NCI-H1694 treated with DMSO at 0.1 percent for 48 hours (cell line): Measurements from ENCODE around the gene ARHGEF10L.

ENCODE experiments used
- DNase-seq: peaks from one replicate; lab custom pipeline; 2025; lab: John Stamatoyannopoulos, UW

ARHGEF10L gene

DNA sequence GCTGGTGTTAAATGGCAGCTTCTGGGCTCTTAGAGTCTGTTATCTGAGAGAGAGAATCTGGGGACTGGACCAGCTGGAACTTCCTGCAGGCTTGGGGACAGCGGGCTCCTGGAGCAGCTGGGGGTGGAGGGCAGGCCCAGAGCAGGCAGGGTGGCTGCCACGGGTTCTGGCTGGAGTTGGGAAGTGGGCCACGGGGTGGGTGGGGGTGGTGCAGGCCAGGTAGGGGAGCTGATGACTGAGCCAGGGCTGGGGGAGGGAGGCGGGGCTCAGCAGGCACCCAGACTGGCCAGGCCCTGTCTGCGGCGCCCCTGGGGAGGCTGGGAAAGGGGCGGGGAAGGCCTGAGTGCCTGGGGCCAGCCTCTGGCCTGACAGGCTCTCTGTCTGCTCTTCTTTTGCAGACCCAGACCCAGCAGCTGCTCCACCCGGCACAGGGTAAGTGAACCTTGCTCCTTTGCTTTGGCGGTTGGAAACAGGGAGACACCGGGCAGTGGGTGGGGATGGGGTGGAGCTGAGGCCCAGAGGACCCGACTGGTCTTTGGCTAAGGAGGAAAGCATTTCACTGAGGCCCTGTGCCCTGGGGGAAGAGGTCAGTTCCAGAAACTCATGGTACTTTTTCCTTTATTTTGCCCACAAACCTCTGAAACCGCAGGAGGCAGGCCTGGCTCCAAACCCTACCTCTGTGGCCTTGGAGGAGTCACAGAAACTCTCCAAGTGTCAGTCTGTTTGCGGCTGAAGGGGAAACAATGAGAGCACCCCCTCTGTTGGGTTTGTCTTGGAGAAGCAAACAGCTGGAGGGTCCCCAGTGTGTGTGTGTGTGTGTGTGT, 48.8 kb downstream of the ARHGEF10L start:
- DNase-seq, result no peak

DNA sequence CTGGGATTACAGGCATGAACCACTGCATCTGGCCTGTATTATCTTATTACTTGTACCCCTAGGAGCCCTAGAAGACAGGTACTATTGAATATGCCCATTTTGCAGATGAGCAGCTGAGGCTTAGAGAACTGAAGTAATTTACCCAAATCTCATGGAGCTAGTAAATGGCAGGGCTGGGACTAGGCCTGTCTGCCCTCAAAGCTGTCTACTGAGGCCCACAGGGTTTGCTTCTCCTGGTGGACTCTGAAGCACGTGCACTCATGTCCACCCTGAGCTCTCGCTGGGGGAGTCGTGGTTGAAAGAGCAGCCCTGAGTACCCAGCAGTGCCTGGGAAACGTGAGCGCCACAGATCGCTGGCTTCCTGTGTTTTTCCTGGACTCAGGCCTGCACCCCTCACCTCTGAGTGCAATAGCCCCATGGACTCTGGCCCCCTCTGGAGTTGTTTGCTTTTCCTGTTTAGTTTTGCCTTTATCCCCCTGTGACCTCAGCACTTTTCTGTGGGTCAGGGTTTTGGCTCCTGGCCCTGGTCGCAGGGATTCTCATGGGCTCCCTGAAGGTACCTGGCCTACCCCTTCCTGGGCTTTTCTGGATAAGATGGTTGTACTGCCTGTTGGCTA, 52.4 kb downstream of the ARHGEF10L start:
- DNase-seq, result no peak

DNA sequence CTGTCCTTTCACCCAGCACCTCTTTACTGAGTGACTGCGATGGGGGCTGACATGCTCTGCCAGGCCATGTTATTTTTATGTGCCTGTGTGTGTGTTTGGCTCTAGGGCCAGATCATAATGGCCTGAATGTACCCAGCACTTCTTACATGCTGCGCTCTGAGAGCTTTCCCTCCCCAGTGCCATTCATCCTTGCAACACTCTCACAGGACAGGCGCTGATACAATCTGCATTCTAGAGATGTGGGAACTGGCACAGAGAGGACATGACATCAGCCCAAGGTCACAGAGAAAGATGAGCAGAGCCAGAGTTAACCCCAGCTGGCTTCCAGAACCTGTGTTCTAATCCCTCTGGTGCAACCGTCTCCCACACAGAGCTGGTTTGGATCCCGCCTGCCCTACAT, 54.5 kb downstream of the ARHGEF10L start:
- no peak for DNase-seq

DNA sequence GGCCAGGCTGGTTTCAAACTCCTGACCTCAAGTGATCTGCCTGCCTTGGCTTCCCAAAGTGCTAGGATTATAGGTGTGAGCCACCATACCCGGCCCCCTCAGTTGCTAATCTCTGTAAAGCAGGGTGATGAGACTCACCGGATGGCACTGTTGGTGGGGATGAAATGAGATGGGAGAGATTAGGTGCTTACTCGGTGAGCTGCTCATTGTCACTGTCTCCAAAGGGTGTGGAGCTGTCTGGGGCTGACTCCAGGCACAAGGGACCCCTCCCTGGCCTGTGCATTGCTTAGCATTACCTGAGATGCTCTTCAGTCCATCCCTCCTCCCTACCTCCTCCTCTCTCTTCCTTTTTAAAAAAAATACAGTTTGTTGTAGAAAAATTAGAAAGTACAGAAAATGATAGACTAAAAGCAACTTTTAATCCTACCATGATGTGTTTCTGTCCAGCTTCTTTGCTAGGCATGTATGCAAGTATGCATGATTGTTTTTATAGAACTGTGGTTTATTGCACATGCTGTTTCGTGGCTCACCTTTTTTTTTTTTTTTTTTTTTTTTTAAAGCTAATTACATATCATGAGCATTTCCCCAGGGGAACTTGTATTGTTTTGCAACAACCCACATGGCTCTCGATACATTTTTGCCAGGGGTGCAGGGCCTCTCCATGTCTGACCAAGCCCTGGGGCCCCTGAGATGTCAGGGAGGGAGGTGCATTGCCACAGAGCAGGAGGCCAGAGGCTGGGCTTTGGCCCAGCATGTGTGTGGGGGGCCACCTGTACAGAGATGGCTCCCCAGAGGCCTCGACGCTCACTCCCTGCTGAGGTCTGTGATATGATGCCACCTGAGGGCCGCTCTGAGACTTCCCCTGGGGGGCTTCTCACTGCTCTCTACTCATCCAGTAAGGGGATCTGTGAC, 55.4 kb downstream of the ARHGEF10L start:
- no peak for DNase-seq

DNA sequence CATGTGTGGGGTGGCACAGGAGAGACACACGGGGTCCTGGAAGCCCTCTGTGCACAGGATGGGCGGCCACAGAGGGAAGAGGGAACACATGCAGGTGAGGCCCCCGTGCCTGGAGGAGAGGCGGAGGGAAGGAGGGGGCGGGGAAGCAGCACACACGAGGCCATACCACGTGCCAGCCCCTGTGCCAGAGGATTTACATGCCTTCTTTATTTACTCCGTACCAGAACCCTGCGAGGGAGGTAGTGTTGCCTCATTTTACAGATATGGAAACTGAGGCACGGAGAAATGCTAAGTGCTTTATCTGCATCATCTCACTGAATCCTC, 56.1 kb downstream of the ARHGEF10L start:
- DNase-seq, result no peak

DNA sequence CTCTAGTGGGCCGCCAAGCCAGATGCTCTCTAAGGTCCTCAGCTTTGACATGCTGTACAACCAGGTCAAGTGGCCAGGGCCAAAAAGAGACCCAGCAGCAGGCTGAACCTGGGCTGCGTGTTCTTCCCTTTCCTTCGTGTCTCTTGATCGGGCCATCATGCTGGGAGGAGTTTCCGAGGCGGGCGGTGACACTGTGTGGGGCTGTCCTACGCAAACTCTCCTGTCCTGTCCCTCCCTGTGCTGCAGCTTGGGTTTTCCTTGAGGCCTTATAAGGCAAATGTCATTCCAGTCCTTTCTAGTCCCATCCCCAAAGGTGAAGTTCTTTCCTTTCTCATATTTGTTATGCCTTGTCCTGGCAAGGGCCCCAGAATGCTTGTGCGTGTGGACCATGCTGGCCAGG, 56.7 kb downstream of the ARHGEF10L start:
- no peak for DNase-seq

DNA sequence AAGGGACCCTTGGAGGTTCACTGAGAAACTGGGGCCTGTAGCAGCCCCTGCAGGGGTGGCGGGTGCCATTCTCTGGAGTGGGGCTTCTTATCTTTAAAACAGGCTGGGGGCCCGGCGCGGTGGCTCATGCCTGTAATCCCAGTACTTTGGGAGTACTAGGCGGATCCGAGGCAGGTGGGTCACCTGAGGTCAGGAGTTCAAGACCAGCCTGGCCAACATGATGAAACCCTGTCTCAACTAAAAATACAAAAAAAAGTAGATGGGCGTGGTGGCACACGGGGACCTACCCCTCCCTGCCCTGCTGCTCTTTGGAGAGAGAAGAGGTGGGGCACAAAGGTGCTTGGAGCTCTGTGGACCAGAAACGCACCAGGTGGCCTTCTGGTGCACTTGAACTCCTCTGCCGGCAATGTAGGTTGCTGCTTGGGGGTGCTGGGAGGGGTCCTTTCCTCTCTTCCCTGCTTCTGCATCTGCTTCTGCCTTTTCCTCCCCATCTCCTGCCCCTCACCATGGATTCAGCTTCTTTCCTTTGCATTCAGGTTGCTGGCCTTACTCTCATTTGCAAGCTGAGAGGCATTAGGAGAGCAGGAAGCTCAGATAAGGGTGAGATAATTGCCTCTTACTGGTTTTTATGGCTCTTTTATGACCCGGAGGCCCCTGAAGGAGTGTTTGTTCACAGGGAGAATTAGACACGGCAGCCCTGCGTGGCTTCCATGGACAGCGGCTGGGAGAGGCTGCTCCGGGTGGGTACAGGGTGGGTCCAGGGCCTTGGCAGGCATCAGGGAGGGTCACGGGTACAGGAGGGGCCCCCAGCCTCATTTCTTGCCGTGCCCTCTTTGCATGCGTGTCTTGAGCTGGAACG, 57.4 kb downstream of the ARHGEF10L start:
- no peak for DNase-seq

DNA sequence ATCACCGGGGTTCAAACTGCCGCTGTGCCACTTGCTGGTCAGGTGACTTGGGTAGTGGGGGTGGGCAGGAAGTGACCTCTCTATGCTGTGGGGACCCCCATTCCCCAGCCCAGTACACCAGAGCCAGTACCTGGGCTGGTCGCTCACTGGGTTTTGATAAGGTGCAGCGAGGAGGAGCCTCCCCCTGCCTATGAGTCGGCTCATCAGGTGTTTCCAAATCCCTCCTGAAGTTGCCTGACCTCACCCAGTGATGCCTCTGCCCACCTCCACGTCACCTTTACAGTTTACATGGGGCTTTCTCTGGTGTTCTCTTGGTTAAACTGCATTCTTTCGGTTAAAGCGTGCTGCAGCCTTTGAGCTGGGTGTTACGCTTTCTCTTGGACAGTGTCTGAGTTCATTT, 58.2 kb downstream of the ARHGEF10L start:
- DNase-seq, result no peak

DNA sequence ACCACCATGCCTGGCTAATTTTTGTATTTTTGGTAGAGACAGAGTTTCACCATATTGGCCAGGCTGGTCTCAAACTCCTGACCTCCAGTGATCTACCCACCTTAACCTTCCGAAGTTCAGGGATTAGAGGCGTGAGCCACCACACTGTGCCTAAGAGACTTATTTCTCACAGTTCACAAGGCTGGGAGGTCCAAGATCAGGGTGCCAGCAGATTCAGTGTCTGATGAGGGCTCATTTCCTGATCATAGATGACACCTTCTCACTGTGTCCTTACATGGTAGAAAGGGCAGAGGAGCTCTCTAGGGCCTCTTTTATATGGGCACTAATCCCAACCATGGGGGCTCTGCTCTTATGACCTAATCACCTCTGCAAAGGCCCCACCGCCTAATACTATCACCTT, 58.8 kb downstream of the ARHGEF10L start:
- no peak for DNase-seq

DNA sequence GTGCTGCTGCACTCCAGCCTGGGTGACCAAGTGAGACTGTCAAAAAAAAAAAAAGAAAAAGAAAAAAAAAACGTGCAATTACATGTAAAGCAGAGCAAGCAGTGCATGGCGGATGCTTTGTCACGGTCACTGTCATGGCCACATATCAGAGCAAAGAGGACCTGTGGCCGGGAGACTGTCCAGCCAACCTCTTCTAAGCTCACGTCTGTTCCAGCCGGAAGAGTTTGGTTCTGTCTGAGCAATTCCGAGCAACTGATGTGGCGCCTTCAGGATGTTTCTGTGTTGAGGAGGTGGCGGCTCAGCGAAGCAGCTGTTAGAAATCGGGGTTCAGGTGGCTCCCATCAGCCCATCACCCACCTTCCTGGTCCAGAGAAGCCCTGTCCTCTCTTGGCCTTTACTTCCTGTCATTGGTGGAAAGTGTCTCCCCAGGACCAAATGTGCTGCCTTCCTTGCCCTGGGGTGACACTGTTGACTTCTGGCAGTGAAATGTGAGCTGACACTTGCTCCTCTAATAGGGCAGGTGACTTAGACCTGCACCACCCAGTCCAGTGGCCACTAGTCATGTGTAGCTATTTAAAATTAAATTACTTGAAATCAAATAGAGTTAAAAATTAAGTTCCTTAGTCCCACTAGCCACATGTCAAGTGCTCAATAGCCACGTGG, 59.9 kb downstream of the ARHGEF10L start:
- no peak for DNase-seq

DNA sequence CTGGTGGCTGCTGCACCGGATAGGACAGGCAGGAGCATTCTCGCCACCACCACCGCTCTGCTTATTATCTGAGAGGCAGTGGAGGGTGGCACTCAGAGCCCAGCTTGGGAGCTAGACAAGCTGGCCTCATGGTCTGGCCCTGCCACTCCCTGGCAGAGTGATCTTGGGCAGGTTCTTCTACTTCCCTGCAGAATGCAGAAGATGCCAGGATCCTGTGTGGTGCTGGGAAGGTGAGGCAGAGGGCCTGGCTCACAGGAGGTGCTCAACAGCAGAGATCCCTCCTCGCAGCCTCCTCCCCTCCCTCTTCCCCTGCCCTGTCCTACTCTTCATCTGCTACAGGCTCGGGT, 60.4 kb downstream of the ARHGEF10L start:
- DNase-seq, result no peak

DNA sequence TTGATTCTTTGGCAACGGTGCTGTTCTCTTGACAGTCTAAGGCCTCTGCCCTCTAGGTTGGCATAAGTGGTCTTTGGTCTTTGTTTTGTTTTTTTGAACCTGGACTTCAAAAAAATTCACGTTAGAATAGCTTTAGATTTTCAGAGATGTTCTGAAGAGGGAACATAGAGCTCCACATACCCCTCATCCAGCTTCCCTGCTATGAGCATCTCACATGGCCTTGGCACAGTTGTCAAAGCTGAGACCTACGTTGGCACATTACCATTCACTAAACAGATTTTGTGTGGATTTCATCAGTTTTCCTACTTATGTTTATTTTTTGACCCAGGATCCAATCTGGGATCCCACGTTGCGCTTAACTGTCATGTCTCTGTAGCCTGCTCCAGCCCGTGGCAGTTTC, 60.8 kb downstream of the ARHGEF10L start:
- no peak for DNase-seq

DNA sequence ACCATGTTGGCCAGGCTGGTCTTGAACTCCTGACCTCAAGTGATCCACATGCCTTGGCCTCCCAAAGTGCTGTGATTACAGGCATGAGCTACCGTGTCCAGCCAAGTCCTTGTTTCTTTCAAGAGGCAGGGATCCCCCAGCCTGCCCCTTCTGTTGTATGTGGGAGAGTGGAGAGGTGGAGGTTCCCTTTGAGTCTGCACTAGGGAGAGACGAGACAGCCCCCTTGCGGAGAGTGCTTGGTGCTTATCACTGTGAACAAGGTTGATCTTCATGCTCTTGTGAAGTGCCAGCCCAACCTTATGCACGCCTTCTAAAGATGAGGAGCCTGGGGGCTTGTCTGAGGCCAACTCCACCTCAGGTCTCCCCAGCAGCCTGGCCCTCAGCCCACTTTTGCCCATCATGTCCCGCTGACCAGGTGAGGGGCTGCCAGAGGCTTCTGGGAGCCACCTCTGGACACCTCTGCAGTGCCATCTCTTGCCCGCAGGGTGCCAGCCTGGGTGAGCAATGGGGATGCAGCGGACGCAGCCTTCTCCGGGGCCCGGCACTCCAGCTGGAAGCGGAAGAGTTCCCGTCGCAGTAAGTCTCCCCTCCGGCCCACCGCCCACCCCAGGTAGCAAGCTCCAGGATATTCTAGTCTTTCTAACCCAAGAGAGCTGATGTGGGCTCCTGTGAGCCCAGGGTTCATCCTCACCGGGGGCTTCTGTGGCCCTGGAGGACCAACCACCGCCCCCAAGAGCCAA, 62.3 kb downstream of the ARHGEF10L start:
- DNase-seq, result no peak

DNA sequence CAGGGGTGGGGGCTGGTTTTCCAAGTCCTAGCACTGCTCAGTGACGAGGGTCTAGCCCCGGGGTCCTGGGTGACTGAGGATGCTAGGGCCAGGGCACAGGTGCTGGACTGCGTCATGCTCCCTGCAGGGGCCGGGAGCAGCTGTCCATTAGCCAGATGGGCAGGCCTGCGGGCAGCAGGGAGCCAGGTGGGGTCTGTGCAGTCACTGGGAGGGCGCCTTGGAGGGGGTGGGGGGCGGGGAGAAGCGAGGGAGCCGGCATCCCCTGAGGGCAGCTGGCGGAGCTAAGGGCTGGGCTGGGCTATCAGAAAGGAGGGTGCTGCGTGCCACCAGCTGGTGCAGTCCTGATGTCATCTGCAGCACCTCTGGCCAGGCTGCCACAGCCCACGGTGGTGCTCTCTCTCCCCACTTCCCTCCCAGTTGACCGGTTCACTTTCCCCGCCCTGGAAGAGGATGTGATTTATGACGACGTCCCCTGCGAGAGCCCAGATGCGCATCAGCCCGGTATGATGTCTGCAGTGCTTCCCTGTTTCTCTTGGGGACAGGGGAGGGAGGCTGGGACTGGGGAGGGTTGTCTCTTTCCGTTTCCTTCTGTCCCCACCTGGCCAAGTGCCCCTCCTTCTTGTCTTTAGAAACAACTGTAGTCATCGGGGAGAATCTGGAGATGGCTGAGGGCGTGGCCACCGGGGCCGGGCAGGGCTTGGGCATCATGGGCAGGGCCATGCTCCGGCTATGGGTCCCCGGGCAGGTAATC, 63.8 kb downstream of the ARHGEF10L start:
- DNase-seq, result no peak

DNA sequence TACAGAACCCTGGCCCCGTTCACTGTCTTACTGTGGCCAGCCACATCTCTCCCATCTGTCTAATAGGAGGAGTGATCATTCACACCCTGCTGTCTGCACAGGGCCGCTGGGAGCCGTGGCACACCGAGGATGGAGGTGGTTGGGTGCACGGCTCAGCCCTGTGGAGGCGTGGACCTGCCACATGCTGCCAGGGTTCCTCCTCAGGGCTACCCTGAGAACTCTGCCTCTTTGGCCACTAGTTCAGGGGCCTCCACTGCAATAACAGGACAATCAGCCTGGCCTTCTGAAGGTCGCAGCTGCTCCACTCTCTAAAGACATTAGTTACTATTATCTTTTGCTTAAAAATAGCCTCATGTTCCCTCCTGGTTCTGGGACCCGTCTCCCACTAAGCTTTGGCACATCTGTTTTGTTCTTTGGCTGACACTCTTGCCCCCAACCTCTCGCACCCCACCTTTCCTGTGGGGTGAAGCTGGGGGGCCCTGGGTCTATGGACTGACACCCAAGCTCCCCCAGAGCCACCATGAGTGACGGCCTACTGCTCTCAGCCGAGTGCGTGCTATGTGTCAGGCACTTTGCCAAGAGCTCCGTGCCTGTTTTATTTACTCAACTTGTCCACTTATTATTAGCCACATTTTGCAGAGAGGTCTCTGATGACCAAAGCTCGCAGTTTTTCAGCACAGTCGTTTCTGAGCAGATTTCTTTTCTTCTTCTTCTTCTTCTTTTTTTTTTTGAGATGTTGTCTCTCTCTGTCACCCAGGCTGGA, 66.3 kb downstream of the ARHGEF10L start:
- DNase-seq, result no peak

DNA sequence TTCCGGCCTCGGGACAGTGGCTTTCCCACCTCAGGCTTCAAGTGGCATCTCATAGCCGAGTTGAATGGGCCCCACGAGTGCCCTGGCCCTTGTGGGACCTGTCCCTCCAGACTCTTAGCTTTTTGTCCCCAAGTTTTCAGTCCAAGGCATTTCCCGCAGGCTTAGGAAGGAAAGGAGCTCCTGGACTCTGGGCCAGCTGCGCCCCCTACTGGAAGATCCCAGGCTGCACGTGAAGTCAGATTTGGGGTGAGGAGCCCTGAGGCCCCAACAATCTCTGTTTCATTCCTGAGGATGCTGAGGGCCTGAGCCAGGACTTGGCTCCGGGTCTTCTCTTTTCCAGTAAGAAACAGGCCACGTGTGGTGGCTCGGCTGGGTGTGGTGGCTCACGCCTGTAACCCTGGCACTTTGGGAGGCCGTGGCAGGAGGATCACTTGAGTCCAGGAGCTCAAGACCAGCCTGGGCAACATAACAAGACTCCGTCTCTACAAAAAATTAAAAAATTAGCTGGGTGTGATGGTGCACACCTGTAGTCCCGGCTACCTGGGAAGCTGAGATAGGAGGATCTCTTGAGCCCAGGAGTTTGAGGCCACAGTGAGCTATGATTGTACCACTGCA, 67.4 kb downstream of the ARHGEF10L start:
- peak; percentile 20 for DNase-seq

DNA sequence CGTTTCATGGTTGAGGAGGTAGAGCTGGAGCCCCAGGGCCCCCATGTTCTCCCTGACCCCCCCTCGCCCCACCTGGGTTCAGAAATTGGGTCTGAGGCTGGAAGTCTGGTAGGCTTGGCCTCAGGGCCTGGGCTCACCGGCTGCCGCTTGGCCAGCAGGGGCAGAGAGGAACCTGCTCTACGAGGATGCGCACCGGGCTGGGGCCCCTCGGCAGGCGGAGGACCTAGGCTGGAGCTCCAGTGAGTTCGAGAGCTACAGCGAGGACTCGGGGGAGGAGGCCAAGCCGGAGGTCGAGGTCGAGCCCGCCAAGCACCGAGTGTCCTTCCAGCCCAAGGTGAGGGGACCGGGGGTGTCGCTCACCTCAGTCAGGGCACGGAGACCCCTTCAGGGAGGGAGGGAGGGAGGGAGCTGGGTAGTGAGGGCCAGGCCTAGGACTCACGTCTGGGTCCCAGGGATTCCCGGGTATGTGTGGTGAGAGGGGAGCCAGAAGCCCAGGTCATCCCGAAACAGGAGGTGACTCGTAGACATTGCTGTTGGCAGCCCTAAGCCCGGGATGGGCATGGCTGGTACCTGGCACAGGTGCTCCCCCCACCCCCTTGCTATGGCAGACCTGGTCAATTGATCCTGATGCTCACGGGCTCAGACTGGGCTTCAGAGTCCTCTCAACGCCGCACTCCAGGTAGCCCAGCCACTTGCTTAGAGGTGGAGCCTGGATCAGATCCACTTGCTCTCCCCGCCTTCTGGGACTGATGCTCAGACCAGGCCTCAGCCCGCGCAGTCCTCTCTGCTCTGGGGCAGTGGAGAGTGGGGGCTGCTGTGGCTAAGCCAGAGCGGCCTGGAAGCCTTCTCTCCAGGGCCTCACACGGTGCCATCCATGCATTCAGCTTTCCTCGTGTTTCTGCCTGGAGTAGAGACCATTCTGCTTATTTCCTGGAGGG, 68.4 kb downstream of the ARHGEF10L start:
- no peak for DNase-seq

DNA sequence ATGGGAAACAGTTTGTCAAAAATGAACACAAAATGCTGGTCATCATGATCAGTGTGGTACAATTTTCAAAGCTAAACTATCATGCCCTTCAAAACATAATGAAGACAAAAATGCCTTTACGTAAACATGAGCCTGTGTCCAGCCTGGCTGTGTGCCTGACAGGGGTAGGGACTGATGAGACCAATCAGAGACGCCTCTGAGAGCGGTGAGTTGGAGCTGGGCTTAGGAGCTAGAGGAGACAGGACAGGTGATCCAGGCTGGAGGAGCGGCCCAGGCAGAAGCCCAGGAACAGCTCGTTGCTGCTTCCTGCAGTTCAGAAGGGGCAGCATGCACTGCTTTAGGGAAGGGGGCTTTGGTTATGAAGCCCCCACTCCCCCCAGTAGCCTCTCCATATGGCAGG, 70.0 kb downstream of the ARHGEF10L start:
- DNase-seq, result no peak
